ENCODE data around the gene RAB26. TPM values are rescaled to one million over a fixed set of nuclear protein-coding genes. Genes with fewer than 3 reads are reported as not detected.
A peak's percentile ranks its signal among the peaks of the same experiment; 100 is the strongest.
"Not testable (repeated sequence)": the region's sequence is repeated elsewhere in the genome, so short reads cannot be mapped to it uniquely, and the experiment has no call there.

The RAB26 gene
- total and polyA plus RNA-seq, 12 donors, result 0.26 to 6.4 (median 1.6) TPM

- DNase-seq; H3K27ac ChIP-seq; H3K4me1 ChIP-seq; H3K27me3 ChIP-seq; intact Hi-C loops (cut with DNase I); H3K4me3 ChIP-seq; H3K9me3 ChIP-seq: not testable (repeated sequence)
- 94 to 96% methylated on average over 23 of the region's 23 CpGs for WGBS, 2 donors
- peak in 2 of 8 donors; percentile 5 to 6 for ATAC-seq
- peaks cover 0 to 86% (median 27%) of the 10 kb centered on the region in 9 donors for H3K36me3 ChIP-seq
Observed at GRCh38 chr16:2107791-2108125, 40.7 kb upstream of the RAB26 start.

- not testable (repeated sequence) for DNase-seq, H3K9me3 ChIP-seq
Observed at GRCh38 chr16:2108446-2109270, 39.8 kb upstream of the RAB26 start.

GRCh38 chr16:2109271-2109580 lies 39.2 kb upstream of the RAB26 start:
- H3K4me1 ChIP-seq; DNase-seq; intact Hi-C loops (cut with DNase I); H3K27ac ChIP-seq; H3K27me3 ChIP-seq; H3K4me3 ChIP-seq; H3K9me3 ChIP-seq: not testable (repeated sequence)
- H3K36me3 ChIP-seq, result peaks cover 0 to 88% (median 25%) of the 10 kb centered on the region in 9 donors
- 94 to 98% methylated on average over 17 to 25 of the region's 25 CpGs for WGBS, 2 donors
- ATAC-seq, result peak in 2 of 8 donors; percentile 5 to 6

More at GRCh38 chr16:2108446-2109270, 39.8 kb upstream of the RAB26 start:
- peak in 3 of 8 donors; percentile 16 to 39 (median 23) for ATAC-seq
- H3K4me1 ChIP-seq; intact Hi-C loops (cut with DNase I); H3K4me3 ChIP-seq; H3K27ac ChIP-seq; H3K27me3 ChIP-seq: not testable (repeated sequence)
- peaks cover 0 to 83% (median 24%) of the 10 kb centered on the region in 9 donors for H3K36me3 ChIP-seq
- 97 to 98% methylated on average over 72 to 73 of the region's 73 CpGs for WGBS, 2 donors

GRCh38 chr16:2109872-2110271 lies 38.6 kb upstream of the RAB26 start:
- DNase-seq; H3K27ac ChIP-seq; H3K27me3 ChIP-seq; H3K4me3 ChIP-seq; H3K9me3 ChIP-seq; intact Hi-C loops (cut with DNase I); H3K4me1 ChIP-seq: not testable (repeated sequence)
- H3K36me3 ChIP-seq, result peaks cover 0 to 95% (median 28%) of the 10 kb centered on the region in 9 donors
- ATAC-seq, result peak in 4 of 8 donors; percentile 12 to 38 (median 14)
- 88 to 96% methylated on average over 22 to 23 of the region's 23 CpGs for WGBS, 2 donors

GRCh38 chr16:2110332-2111008 lies 38.0 kb upstream of the RAB26 start:
- peak; percentile 10 to 64 (median 51) for ATAC-seq
- H3K9me3 ChIP-seq; H3K4me1 ChIP-seq; intact Hi-C loops (cut with DNase I); H3K27me3 ChIP-seq; H3K4me3 ChIP-seq; DNase-seq; H3K27ac ChIP-seq: not testable (repeated sequence)
- H3K36me3 ChIP-seq, result peaks cover 0 to 93% (median 28%) of the 10 kb centered on the region in 9 donors
- 91% methylated on average over 42 of the region's 43 CpGs for WGBS, 2 donors

GRCh38 chr16:2111009-2111353 lies 37.4 kb upstream of the RAB26 start:
- WGBS, 2 donors, result 97 to 98% methylated on average over 36 of the region's 36 CpGs
- H3K4me3 ChIP-seq; H3K4me1 ChIP-seq; H3K27me3 ChIP-seq; intact Hi-C loops (cut with DNase I); H3K27ac ChIP-seq; H3K9me3 ChIP-seq; DNase-seq: not testable (repeated sequence)
- peak in 5 of 8 donors; percentile 4 to 32 (median 6) for ATAC-seq
- peaks cover 0 to 91% (median 28%) of the 10 kb centered on the region in 9 donors for H3K36me3 ChIP-seq

- H3K4me3 ChIP-seq; H3K27me3 ChIP-seq; H3K9me3 ChIP-seq; intact Hi-C loops (cut with DNase I); DNase-seq; H3K27ac ChIP-seq; H3K4me1 ChIP-seq: not testable (repeated sequence)
- H3K36me3 ChIP-seq, result peaks cover 0 to 86% (median 28%) of the 10 kb centered on the region in 9 donors
- peak in 6 of 8 donors; percentile 4 to 37 (median 15) for ATAC-seq
- WGBS, 2 donors, result 95% methylated on average over 53 to 61 of the region's 65 CpGs
Observed at GRCh38 chr16:2111412-2112335, 36.8 kb upstream of the RAB26 start.

- WGBS, 2 donors, result 87 to 89% methylated on average over 21 to 30 of the region's 30 CpGs
- ATAC-seq; H3K27me3 ChIP-seq; H3K4me3 ChIP-seq; H3K9me3 ChIP-seq; H3K27ac ChIP-seq; intact Hi-C loops (cut with DNase I); DNase-seq: not testable (repeated sequence)
- Histone ChIP-seq H3K4me1 (peaks cover 0 to 13% (median 5%) of the 10 kb centered on the region in 9 donors), H3K36me3 (peaks cover 0 to 82% (median 23%) of the 10 kb centered on the region in 9 donors)
Observed at GRCh38 chr16:2112539-2113106, 35.8 kb upstream of the RAB26 start.

- H3K27me3 ChIP-seq; ATAC-seq; DNase-seq; H3K9me3 ChIP-seq; intact Hi-C loops (cut with DNase I); H3K27ac ChIP-seq; H3K4me3 ChIP-seq: not testable (repeated sequence)
- peaks cover 0 to 13% (median 5%) of the 10 kb centered on the region in 9 donors for H3K4me1 ChIP-seq
- 95 to 97% methylated on average over 24 to 26 of the region's 26 CpGs for WGBS, 2 donors
- H3K36me3 ChIP-seq, result peaks cover 0 to 66% (median 14%) of the 10 kb centered on the region in 9 donors
Observed at GRCh38 chr16:2114225-2114624, 34.2 kb upstream of the RAB26 start.

- intact Hi-C loops (cut with DNase I); H3K27ac ChIP-seq: not testable (repeated sequence)
- WGBS, 2 donors, result 85 to 86% methylated on average over 27 to 29 of the region's 34 CpGs
Observed at GRCh38 chr16:2114885-2115590, 33.4 kb upstream of the RAB26 start.

More at GRCh38 chr16:2114885-2115590, 33.4 kb upstream of the RAB26 start:
- H3K36me3 ChIP-seq, result peaks cover 0 to 58% (median 11%) of the 10 kb centered on the region in 9 donors
- peaks cover 0 to 13% (median 5%) of the 10 kb centered on the region in 9 donors for H3K4me1 ChIP-seq
- not testable (repeated sequence) for ATAC-seq, H3K27me3 ChIP-seq, DNase-seq, H3K4me3 ChIP-seq, H3K9me3 ChIP-seq

Measured in heart right ventricle (tissue), 16 donors.